Thyroid gland (tissue), 4 donors: ENCODE results near the gene CPD. TPM values are rescaled to one million over a fixed set of nuclear protein-coding genes. Genes with fewer than 3 reads are reported as not detected.

Experiments used
- DNase-seq, 2 donors: peaks; one replicate each; pipeline ENCODE4 v3.0.0-alpha.2; 2019
- H3K27ac ChIP-seq, 3 donors: fragments of 200-600 bp; sonication (generic); 1 replicate in 2 of 3; 2 replicates in 1 of 3; pipeline ENCODE4 v1.5.1; 2016 to 2019; ENCODE audit warnings: mild to moderate bottlenecking in 1 of 3, moderate library complexity in 1 of 3
- H3K27me3 ChIP-seq: fragments of 200-600 bp; sonication (generic); one replicate; pipeline ENCODE4 v1.5.1; 2019
- H3K36me3 ChIP-seq, 2 donors: fragments of 200-600 bp; sonication (generic); one replicate each; pipeline ENCODE4 v1.5.1; 2016 to 2019
- H3K4me1 ChIP-seq, 2 donors: fragments of 200-600 bp; sonication (generic); one replicate each; pipeline ENCODE4 v1.5.1; 2017 to 2019
- H3K4me3 ChIP-seq, 3 donors: fragments of 200-600 bp; sonication (generic); replicated peaks in 1 of 3; 1 replicate in 2 of 3; 2 replicates in 1 of 3; pipeline ENCODE4 v1.5.1; 2016; ENCODE audit warnings: mild to moderate bottlenecking in 1 of 3
- H3K9me3 ChIP-seq: fragments of 200-600 bp; sonication (generic); one replicate; pipeline ENCODE4 v1.5.1; 2017
- CTCF ChIP-seq, 6 experiments: fragments of 200-600 bp in 3 of 6; fragments of 450-650 bp in 3 of 6; sonication (generic) in 3 of 6; IDR thresholded peaks; one replicate each; pipeline ENCODE4 v1.5.1; 2016 to 2019; ENCODE audit warnings: antibody characterized with exemption in 6 of 6, mild to moderate bottlenecking in 2 of 6, inconsistent platforms in 1 of 6, moderate library complexity in 1 of 6
- POLR2A ChIP-seq, 2 donors: fragments of 450-650 bp; IDR thresholded peaks; one replicate each; pipeline ENCODE4 v1.6.1; 2017; ENCODE audit warnings: antibody characterized with exemption in 2 of 2, mild to moderate bottlenecking in 2 of 2, moderate library complexity in 1 of 2
- WGBS, 2 donors: methylation state at CpG; one replicate each; pipeline ENCODE4 v1.1.5; 2017; 5-methylcytosine and 5-hydroxymethylcytosine counted together
- intact Hi-C: fragments of 100-400 bp; cut with DNase I; formaldehyde crosslinking; loops from one replicate; pipeline ENCODE4 v1.15.1; 2023
- total RNA-seq, 4 donors: library from RNA; depleted of rRNA; stranded (reverse); fragments of >200 nt; gene quantifications; one replicate each; pipeline ENCODE4 v1.2.3, GENCODE V29; 2016

CPD gene
- total RNA-seq, 4 donors from 2014 or later = 58.2 to 102 (median 79.9) TPM

GRCh38 chr17:30393911-30394867 is 15.5 kb downstream of the CPD start:
- H3K36me3 ChIP-seq = peaks cover 6 to 9% of the 10 kb centered on the region in 2 donors
- no peak overlapping the region for H3K4me3 ChIP-seq
- H3K4me1 ChIP-seq = peaks cover 0 to 13% of the 10 kb centered on the region in 2 donors
- H3K9me3 ChIP-seq = no peaks in the 10 kb centered on the region
- H3K27ac ChIP-seq = no peak overlapping the region
- intact Hi-C loops = no loop called here
- 69 to 72% methylated on average over 6 of the region's 6 CpGs for WGBS, 2 donors
- no peaks in the 10 kb centered on the region for H3K27me3 ChIP-seq
- DNase-seq = no peak
- no peak for TF ChIP-seq CTCF (IDR thresholded peaks at IDR 0.05)
- TF ChIP-seq POLR2A (IDR thresholded peaks at IDR 0.05) = no peak

GRCh38 chr17:30395398-30396022 is 16.8 kb downstream of the CPD start:
- no peaks in the 10 kb centered on the region for H3K9me3 ChIP-seq
- TF ChIP-seq POLR2A (IDR thresholded peaks at IDR 0.05) = no peak
- TF ChIP-seq CTCF (IDR thresholded peaks at IDR 0.05) = no peak
- H3K4me1 ChIP-seq = peaks cover 0 to 13% of the 10 kb centered on the region in 2 donors
- H3K27me3 ChIP-seq = no peaks in the 10 kb centered on the region
- intact Hi-C loops = no loop called here
- no peak overlapping the region for H3K4me3 ChIP-seq
- H3K36me3 ChIP-seq = peaks cover 2 to 3% of the 10 kb centered on the region in 2 donors
- no peak for DNase-seq
- WGBS, 2 donors = 85 to 86% methylated on average over 2 of the region's 2 CpGs
- no peak overlapping the region for H3K27ac ChIP-seq

GRCh38 chr17:30396129-30396528 is 17.4 kb downstream of the CPD start:
- Histone ChIP-seq H3K4me1 (peaks cover 0 to 13% of the 10 kb centered on the region in 2 donors), H3K36me3 (no peaks in the 10 kb centered on the region), H3K9me3 (no peaks in the 10 kb centered on the region), H3K4me3 (no peak overlapping the region), H3K27me3 (no peaks in the 10 kb centered on the region), H3K27ac (no peak overlapping the region)
- DNase-seq = no peak
- intact Hi-C loops = no loop called here
- TF ChIP-seq POLR2A (IDR thresholded peaks at IDR 0.05) = no peak
- TF ChIP-seq CTCF (IDR thresholded peaks at IDR 0.05) = no peak
- WGBS, 2 donors = 92 to 94% methylated on average over 1 of the region's 1 CpG

- H3K4me3 ChIP-seq = no peak overlapping the region
- no peak overlapping the region for H3K27ac ChIP-seq
- 90 to 93% methylated on average over 4 of the region's 4 CpGs for WGBS, 2 donors
- H3K36me3 ChIP-seq = no peaks in the 10 kb centered on the region
- H3K27me3 ChIP-seq = no peaks in the 10 kb centered on the region
- H3K4me1 ChIP-seq = peaks cover 0 to 13% of the 10 kb centered on the region in 2 donors
- no peaks in the 10 kb centered on the region for H3K9me3 ChIP-seq
- DNase-seq = no peak
- intact Hi-C loops = no loop called here
- TF ChIP-seq POLR2A (IDR thresholded peaks at IDR 0.05) (no peak), CTCF (IDR thresholded peaks at IDR 0.05) (no peak)
Measured at GRCh38 chr17:30396612-30397011, 17.9 kb downstream of the CPD start.
